IMR-90 (cell line): ENCODE data around the gene APP. TPM values are rescaled to one million over a fixed set of nuclear protein-coding genes. Genes with fewer than 3 reads are reported as not detected.

Source experiments
- ATAC-seq: fragments of 200-7000 bp; cut with Tn5 transposase; 2 replicates; pipeline ENCODE4 v1.9.1; 2020; ENCODE audit warnings: low read depth, mild to moderate bottlenecking, moderate library complexity
- BruUV-seq: library from RNA; stranded (reverse); fragments of 400-500 nt; replicated peaks from 2 replicates; lab custom pipeline; 2021; lab: Mats Ljungman, UMichigan
- CTCF ChIA-PET: fragments of 300-600 bp; formaldehyde crosslinking; extraction: SDS; loops from one replicate; lab custom pipeline; 2021; ENCODE audit warnings: antibody characterized with exemption; lab: Yijun Ruan, JAX
- POLR2A ChIA-PET: fragments of 300-600 bp; sonication (Branson Sonifier 250); formaldehyde crosslinking; loops from one replicate; lab custom pipeline; 2022; ENCODE audit warnings: antibody characterized with exemption; ENCODE audit not compliant: unreplicated experiment; lab: Charles Lee
- DNase-seq: peaks from one replicate; pipeline ENCODE4 v3.0.0; 2013
- H2AFZ ChIP-seq: replicated peaks from 2 replicates; pipeline ENCODE3; 2013; ENCODE audit warnings: low read length, mild to moderate bottlenecking; ENCODE audit not compliant: poor library complexity
- H2AK5ac ChIP-seq: 2 replicates; pipeline ENCODE4 v1.6.1; 2013; ENCODE audit warnings: low read depth, low read length, inconsistent platforms
- H2AK9ac ChIP-seq: replicated peaks from 2 replicates; pipeline ENCODE3; 2013; ENCODE audit warnings: mild to moderate bottlenecking, low read depth, low read length, moderate library complexity; ENCODE audit not compliant: poor library complexity
- H2BK120ac ChIP-seq: 2 replicates; pipeline ENCODE4 v1.6.1; 2013; ENCODE audit warnings: low read depth, low read length, inconsistent platforms
- H2BK15ac ChIP-seq: 3 replicates; pipeline ENCODE4 v1.6.1; 2013; ENCODE audit warnings: low read depth, low read length, inconsistent platforms
- H2BK20ac ChIP-seq: 2 replicates; pipeline ENCODE4 v1.6.1; 2013; ENCODE audit warnings: low read depth, mild to moderate bottlenecking, inconsistent platforms, low read length, moderate library complexity
- H2BK5ac ChIP-seq: 2 replicates; pipeline ENCODE4 v1.6.1; 2013; ENCODE audit warnings: mild to moderate bottlenecking, low read depth, low read length, inconsistent platforms; ENCODE audit not compliant: poor library complexity, severe bottlenecking
- H3K14ac ChIP-seq: replicated peaks from 2 replicates; pipeline ENCODE4 v1.6.1; 2013; ENCODE audit warnings: low read depth, low read length, inconsistent platforms
- H3K18ac ChIP-seq: 2 replicates; pipeline ENCODE4 v1.6.1; 2013; ENCODE audit warnings: low read depth, low read length, control low read depth
- H3K23ac ChIP-seq: 2 replicates; pipeline ENCODE4 v1.6.1; 2013; ENCODE audit warnings: low read depth, low read length, inconsistent platforms
- H3K27ac ChIP-seq: 2 replicates; pipeline ENCODE4 v1.5.1; 2013; ENCODE audit warnings: mild to moderate bottlenecking, control low read depth, low read length; ENCODE audit not compliant: insufficient read depth
- H3K27me3 ChIP-seq: 2 replicates; pipeline ENCODE4 v1.6.1; 2013; ENCODE audit warnings: low read length; ENCODE audit not compliant: control insufficient read depth, insufficient read depth
- H3K36me3 ChIP-seq: 2 replicates; pipeline ENCODE4 v1.6.1; 2013; ENCODE audit warnings: low read length, mixed read lengths; ENCODE audit not compliant: control insufficient read depth, insufficient read depth
- H3K4ac ChIP-seq: 2 replicates; pipeline ENCODE4 v1.6.1; 2013; ENCODE audit warnings: low read depth, low read length, inconsistent platforms
- H3K4me1 ChIP-seq: 2 replicates; pipeline ENCODE4 v1.6.1; 2013; ENCODE audit warnings: low read length, mixed read lengths; ENCODE audit not compliant: control insufficient read depth, insufficient read depth
- H3K4me2 ChIP-seq: 2 replicates; pipeline ENCODE4 v1.6.1; 2013; ENCODE audit warnings: low read depth, mild to moderate bottlenecking, control low read depth, low read length, moderate library complexity
- H3K4me3 ChIP-seq: 2 replicates; pipeline ENCODE4 v1.5.1; 2013; ENCODE audit warnings: low read depth, mild to moderate bottlenecking, control low read depth, low read length, moderate library complexity; ENCODE audit not compliant: insufficient read depth
- H3K56ac ChIP-seq: 2 replicates; pipeline ENCODE4 v1.6.1; 2013; ENCODE audit warnings: low read length, inconsistent platforms; ENCODE audit not compliant: insufficient read depth; ENCODE audit errors: extremely low read depth
- H3K79me1 ChIP-seq, 2 experiments: 2 replicates each; pipeline ENCODE4 v1.6.1; 2013; ENCODE audit warnings: low read length in 2 of 2, inconsistent platforms in 1 of 2, low read depth in 1 of 2
- H3K9ac ChIP-seq: 2 replicates; pipeline ENCODE4 v1.6.1; 2013; ENCODE audit warnings: low read depth, low read length, control low read depth
- H3K9me1 ChIP-seq: 2 replicates; pipeline ENCODE4 v1.6.1; 2013; ENCODE audit warnings: low read length, inconsistent platforms; ENCODE audit not compliant: insufficient read depth
- H3K9me3 ChIP-seq: 2 replicates; pipeline ENCODE4 v1.6.1; 2013; ENCODE audit warnings: low read length; ENCODE audit not compliant: control insufficient read depth, insufficient read depth
- H4K20me1 ChIP-seq: 2 replicates; pipeline ENCODE4 v1.6.1; 2013; ENCODE audit warnings: low read length, inconsistent platforms; ENCODE audit not compliant: insufficient read depth
- H4K5ac ChIP-seq: 2 replicates; pipeline ENCODE4 v1.6.1; 2013; ENCODE audit warnings: mild to moderate bottlenecking, low read depth, low read length, control low read depth
- H4K8ac ChIP-seq, 2 experiments: 2 replicates each; pipeline ENCODE4 v1.6.1; 2013; ENCODE audit warnings: low read depth in 2 of 2, low read length in 2 of 2, control low read depth in 1 of 2, inconsistent platforms in 1 of 2
- H4K91ac ChIP-seq: 2 replicates; pipeline ENCODE4 v1.6.1; 2013; ENCODE audit warnings: low read depth, low read length, inconsistent platforms; ENCODE audit not compliant: insufficient read depth
- BHLHE40 ChIP-seq: fragments of 150-350 bp; IDR thresholded peaks from 2 replicates; pipeline ENCODE4 v1.6.1; 2016; ENCODE audit warnings: mild to moderate bottlenecking, low read depth, low read length
- CEBPB ChIP-seq: IDR thresholded peaks from 2 replicates; pipeline ENCODE4 v1.6.1; 2012; ENCODE audit warnings: low read depth, low read length, improper control_type of control experiment
- CHD1 ChIP-seq: IDR thresholded peaks from 2 replicates; pipeline ENCODE4 v1.6.1; 2012; ENCODE audit warnings: low read depth, low read length, improper control_type of control experiment
- ELK1 ChIP-seq: fragments of 150-350 bp; IDR thresholded peaks from 2 replicates; pipeline ENCODE4 v1.6.1; 2016; ENCODE audit warnings: low read depth, mild to moderate bottlenecking, low read length, moderate library complexity, borderline replicate concordance
- FOS ChIP-seq: fragments of 150-350 bp; IDR thresholded peaks from 2 replicates; pipeline ENCODE4 v1.6.1; 2016; ENCODE audit warnings: low read depth, low read length
- MAFK ChIP-seq: IDR thresholded peaks from 2 replicates; pipeline ENCODE4 v1.6.1; 2012; ENCODE audit warnings: low read depth, low read length, improper control_type of control experiment
- MAZ ChIP-seq: IDR thresholded peaks from 2 replicates; pipeline ENCODE4 v1.6.1; 2012; ENCODE audit warnings: low read depth, mild to moderate bottlenecking, low read length, improper control_type of control experiment, moderate library complexity, borderline replicate concordance
- MXI1 ChIP-seq: IDR thresholded peaks from 2 replicates; pipeline ENCODE4 v1.6.1; 2012; ENCODE audit warnings: low read depth, mild to moderate bottlenecking, low read length, moderate library complexity, borderline replicate concordance
- POLR2A ChIP-seq: IDR thresholded peaks from 2 replicates; pipeline ENCODE4 v1.6.1; 2012; ENCODE audit warnings: mild to moderate bottlenecking, low read depth, low read length
- RAD21 ChIP-seq: IDR thresholded peaks from 2 replicates; pipeline ENCODE4 v1.6.1; 2012; ENCODE audit warnings: low read length, improper control_type of control experiment
- RFX5 ChIP-seq: IDR thresholded peaks from 2 replicates; pipeline ENCODE4 v1.8.0; 2012; ENCODE audit warnings: low read depth, mild to moderate bottlenecking, low read length, moderate library complexity
- SMC3 ChIP-seq: fragments of 150-350 bp; IDR thresholded peaks from 2 replicates; pipeline ENCODE4 v1.6.1; 2016; ENCODE audit warnings: low read depth, mild to moderate bottlenecking, antibody characterized with exemption, low read length, moderate library complexity
- WGBS, 2 experiments: methylation state at CpG; one replicate each; pipeline versions ENCODE4 v1.1.5 to v1.1.7; 2013; ENCODE audit warnings: missing lambda C conversion rate in 2 of 2; ENCODE audit not compliant: insufficient read length in 1 of 2; ENCODE audit errors: extremely low coverage in 2 of 2; 5-methylcytosine and 5-hydroxymethylcytosine counted together
- dilution Hi-C: fragments of 300-500 bp; cut with HindIII; formaldehyde crosslinking; loops from one replicate; pipeline ENCODE4 v1.14.3; 2018; ENCODE audit warnings: low sequenced_read_pairs; ENCODE audit not compliant: unreplicated experiment
- in situ Hi-C: fragments of 300-500 bp; cut with MboI; formaldehyde crosslinking; loops from 3 replicates; pipeline ENCODE4 v1.14.3; 2019; ENCODE audit warnings: low sequenced_read_pairs, inconsistent platforms, mixed read lengths
- intact Hi-C: fragments of 100-400 bp; cut with micrococcal nuclease; formaldehyde crosslinking; loops from 2 replicates; pipeline ENCODE4 v1.10.0; 2022
- polyA plus RNA-seq, 3 experiments: library from polyadenylated mRNA; depleted of rRNA; stranded (reverse); fragments of >200 nt; gene quantifications; 2 replicates each; pipeline ENCODE4 v1.2.3, GENCODE V29; 2012; ENCODE audit warnings: low replicate concordance in 1 of 3
- total RNA-seq: library from RNA; depleted of rRNA; stranded (reverse); fragments of >200 nt; gene quantifications from 2 replicates; pipeline ENCODE4 v1.2.3, GENCODE V29; 2012
- TF ChIP-seq, protein P1 (sequence below): conservative IDR thresholded peaks from 2 replicates; pipeline ENCODE4 v1.5.1; 2012; ENCODE audit warnings: mild to moderate bottlenecking, low read depth, low read length, improper control_type of control experiment
- TF ChIP-seq, protein P2 (sequence below): fragments of 150-350 bp; IDR thresholded peaks from 2 replicates; pipeline ENCODE4 v1.6.1; 2017; ENCODE audit warnings: mild to moderate bottlenecking, antibody characterized with exemption, low read length, low read depth

APP gene
- total and polyA plus RNA-seq, 2 of the 4 experiments (the other 2 are of a cell fraction): 191 to 530 TPM

DNA sequence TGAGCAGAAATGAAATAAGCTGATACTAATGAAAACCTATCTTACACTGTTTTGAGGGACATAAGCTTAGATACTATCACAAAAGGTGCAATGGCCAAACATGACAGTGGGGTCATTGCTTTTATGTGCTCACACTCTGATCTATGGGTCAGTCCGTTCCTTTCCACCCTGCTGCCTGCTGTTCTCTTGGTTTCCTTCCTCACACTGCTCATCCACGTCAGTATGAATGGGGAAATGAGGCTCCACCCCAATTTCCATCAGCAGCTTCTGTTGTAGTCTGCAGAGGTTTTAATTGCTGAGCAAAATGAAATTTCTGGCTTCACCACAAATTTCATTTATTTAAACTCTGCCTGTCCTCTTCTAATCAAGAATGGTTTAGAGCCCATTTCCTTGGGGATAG, 280.6 kb downstream of the APP start:
- ChIA-PET CTCF (no interaction called here), POLR2A (interaction anchor here (0.6 kb wide), 1 partner anchor 324 kb away, joined by 3 read pairs; no protein-coding TSS in a partner anchor)
- no peak overlapping the region for H2AK5ac ChIP-seq
- intact Hi-C loops: no loop called here
- WGBS, 2 experiments: no CpG with 5 or more reads among the region's 2 CpGs
- H3K14ac ChIP-seq: no peak overlapping the region
- H3K4ac ChIP-seq: no peak overlapping the region; the same call in 1 of the 2 replicates
- no peak overlapping the region for H3K23ac ChIP-seq
- H2BK15ac ChIP-seq: no peak overlapping the region
- no peak overlapping the region for H2BK20ac ChIP-seq
- peaks cover 30% of the 10 kb centered on the region for H3K36me3 ChIP-seq
- no peak overlapping the region for H4K8ac ChIP-seq
- no peak overlapping the region for H2BK5ac ChIP-seq
- no peaks in the 10 kb centered on the region for H3K4me1 ChIP-seq
- no TSS peak for BruUV-seq
- no peak for ATAC-seq
- H3K4me3 ChIP-seq: no peak overlapping the region
- H3K27me3 ChIP-seq: no peaks in the 10 kb centered on the region
- H2AFZ ChIP-seq: no peak overlapping the region
- H4K20me1 ChIP-seq: no peaks in the 10 kb centered on the region
- H3K56ac ChIP-seq: no peak overlapping the region
- dilution Hi-C loops: no loop called here
- H2AK9ac ChIP-seq: no peak overlapping the region
- no peak overlapping the region for H3K9ac ChIP-seq
- H3K9me3 ChIP-seq: no peaks in the 10 kb centered on the region
- peaks cover 4% of the 10 kb centered on the region for H3K9me1 ChIP-seq
- peaks cover 4 to 14% of the 10 kb centered on the region in 2 experiments; a peak in 2 of 4 replicates for H3K79me1 ChIP-seq
- H3K18ac ChIP-seq: no peak overlapping the region
- in situ Hi-C loops: loop anchor here (25.0 kb wide), 1 partner anchor 822 kb away; no protein-coding TSS in a partner anchor
- TF ChIP-seq, protein P1, sequence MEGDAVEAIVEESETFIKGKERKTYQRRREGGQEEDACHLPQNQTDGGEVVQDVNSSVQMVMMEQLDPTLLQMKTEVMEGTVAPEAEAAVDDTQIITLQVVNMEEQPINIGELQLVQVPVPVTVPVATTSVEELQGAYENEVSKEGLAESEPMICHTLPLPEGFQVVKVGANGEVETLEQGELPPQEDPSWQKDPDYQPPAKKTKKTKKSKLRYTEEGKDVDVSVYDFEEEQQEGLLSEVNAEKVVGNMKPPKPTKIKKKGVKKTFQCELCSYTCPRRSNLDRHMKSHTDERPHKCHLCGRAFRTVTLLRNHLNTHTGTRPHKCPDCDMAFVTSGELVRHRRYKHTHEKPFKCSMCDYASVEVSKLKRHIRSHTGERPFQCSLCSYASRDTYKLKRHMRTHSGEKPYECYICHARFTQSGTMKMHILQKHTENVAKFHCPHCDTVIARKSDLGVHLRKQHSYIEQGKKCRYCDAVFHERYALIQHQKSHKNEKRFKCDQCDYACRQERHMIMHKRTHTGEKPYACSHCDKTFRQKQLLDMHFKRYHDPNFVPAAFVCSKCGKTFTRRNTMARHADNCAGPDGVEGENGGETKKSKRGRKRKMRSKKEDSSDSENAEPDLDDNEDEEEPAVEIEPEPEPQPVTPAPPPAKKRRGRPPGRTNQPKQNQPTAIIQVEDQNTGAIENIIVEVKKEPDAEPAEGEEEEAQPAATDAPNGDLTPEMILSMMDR: no peak
- TF ChIP-seq CEBPB (no peak), RFX5 (no peak), ELK1 (no peak), SMC3 (no peak), MAFK (no peak), BHLHE40 (no peak), MXI1 (no peak), CHD1 (no peak), MAZ (no peak), FOS (no peak), RAD21 (no peak), POLR2A (no peak)
- TF ChIP-seq, protein P2, sequence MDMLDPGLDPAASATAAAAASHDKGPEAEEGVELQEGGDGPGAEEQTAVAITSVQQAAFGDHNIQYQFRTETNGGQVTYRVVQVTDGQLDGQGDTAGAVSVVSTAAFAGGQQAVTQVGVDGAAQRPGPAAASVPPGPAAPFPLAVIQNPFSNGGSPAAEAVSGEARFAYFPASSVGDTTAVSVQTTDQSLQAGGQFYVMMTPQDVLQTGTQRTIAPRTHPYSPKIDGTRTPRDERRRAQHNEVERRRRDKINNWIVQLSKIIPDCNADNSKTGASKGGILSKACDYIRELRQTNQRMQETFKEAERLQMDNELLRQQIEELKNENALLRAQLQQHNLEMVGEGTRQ: no peak
- no peak for DNase-seq
- H4K5ac ChIP-seq: no peak overlapping the region
- no peak overlapping the region for H4K91ac ChIP-seq
- H3K27ac ChIP-seq: no peak overlapping the region
- H2BK120ac ChIP-seq: no peak overlapping the region
- no peak overlapping the region for H3K4me2 ChIP-seq
